Ishikawa (cell line): ENCODE measurements around the gene FOXD4L3.
"Not testable (repeated sequence)": the region's sequence is repeated elsewhere in the genome, so short reads cannot be mapped to it uniquely, and the experiment has no call there.

Source experiments
- TAF1 ChIP-seq: IDR thresholded peaks from 2 replicates; pipeline ENCODE4 v1.6.1; 2012; ENCODE audit warnings: low read depth, mild to moderate bottlenecking
- TCF12 ChIP-seq: IDR thresholded peaks from 2 replicates; pipeline ENCODE4 v1.6.1; 2012; ENCODE audit warnings: low read depth
- TF ChIP-seq, protein P1 (sequence below): IDR thresholded peaks from 2 replicates; pipeline ENCODE4 v1.6.1; 2012; ENCODE audit warnings: low read depth, mild to moderate bottlenecking

Gene FOXD4L3

DNA sequence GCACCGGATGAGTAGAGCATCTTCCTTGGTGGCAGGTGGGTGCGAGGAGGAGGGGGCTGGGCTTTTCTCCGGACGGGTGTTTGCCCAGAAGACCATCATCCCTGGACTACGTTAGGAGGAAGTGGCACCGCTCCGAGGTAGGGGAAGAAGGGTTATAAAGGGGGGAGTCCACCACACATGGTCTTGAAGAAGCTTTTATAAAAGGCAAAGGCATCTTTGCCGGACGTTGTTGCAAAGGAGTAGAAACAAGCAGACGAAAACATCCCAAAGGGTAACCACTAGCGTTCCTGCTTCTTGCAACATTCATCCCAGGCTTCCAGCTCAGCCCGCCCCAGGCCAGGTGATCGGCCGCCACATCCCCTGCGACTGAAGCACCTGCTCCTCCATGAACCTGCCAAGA, at the start of gene FOXD4L3:
Gene FOXD4L3 (plus strand): TSS at position 301 of the 400 bp plus-strand sequence. CDS start 85 bp downstream, at position 386.
- TF ChIP-seq, protein P1, sequence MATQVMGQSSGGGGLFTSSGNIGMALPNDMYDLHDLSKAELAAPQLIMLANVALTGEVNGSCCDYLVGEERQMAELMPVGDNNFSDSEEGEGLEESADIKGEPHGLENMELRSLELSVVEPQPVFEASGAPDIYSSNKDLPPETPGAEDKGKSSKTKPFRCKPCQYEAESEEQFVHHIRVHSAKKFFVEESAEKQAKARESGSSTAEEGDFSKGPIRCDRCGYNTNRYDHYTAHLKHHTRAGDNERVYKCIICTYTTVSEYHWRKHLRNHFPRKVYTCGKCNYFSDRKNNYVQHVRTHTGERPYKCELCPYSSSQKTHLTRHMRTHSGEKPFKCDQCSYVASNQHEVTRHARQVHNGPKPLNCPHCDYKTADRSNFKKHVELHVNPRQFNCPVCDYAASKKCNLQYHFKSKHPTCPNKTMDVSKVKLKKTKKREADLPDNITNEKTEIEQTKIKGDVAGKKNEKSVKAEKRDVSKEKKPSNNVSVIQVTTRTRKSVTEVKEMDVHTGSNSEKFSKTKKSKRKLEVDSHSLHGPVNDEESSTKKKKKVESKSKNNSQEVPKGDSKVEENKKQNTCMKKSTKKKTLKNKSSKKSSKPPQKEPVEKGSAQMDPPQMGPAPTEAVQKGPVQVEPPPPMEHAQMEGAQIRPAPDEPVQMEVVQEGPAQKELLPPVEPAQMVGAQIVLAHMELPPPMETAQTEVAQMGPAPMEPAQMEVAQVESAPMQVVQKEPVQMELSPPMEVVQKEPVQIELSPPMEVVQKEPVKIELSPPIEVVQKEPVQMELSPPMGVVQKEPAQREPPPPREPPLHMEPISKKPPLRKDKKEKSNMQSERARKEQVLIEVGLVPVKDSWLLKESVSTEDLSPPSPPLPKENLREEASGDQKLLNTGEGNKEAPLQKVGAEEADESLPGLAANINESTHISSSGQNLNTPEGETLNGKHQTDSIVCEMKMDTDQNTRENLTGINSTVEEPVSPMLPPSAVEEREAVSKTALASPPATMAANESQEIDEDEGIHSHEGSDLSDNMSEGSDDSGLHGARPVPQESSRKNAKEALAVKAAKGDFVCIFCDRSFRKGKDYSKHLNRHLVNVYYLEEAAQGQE = not testable (repeated sequence)
- not testable (repeated sequence) for TF ChIP-seq TCF12, TAF1
